A549 (cell line): Measurements from ENCODE around the gene OBSL1. TPM values are rescaled to one million over a fixed set of nuclear protein-coding genes. Genes with fewer than 3 reads are reported as not detected.

Experiments
- ATAC-seq, 2 experiments: fragments of 200-7000 bp in 1 of 2; fragments of >200 bp in 1 of 2; cut with Nextera tagmentation in 1 of 2; cut with Tn5 transposase in 1 of 2; 3 replicates each; pipeline versions ENCODE4 v1.8.0 to v1.9.1; 2018 to 2020; ENCODE audit warnings: mild to moderate bottlenecking in 1 of 2, moderate library complexity in 1 of 2
- CTCF ChIA-PET: fragments of 300-600 bp; sonication (Branson Sonifier 250); formaldehyde crosslinking; extraction: SDS; loops from one replicate; lab custom pipeline; 2021; ENCODE audit warnings: antibody characterized with exemption, inconsistent platforms; lab: Yijun Ruan, JAX
- POLR2A ChIA-PET: fragments of 350-600 bp; formaldehyde crosslinking; extraction: SDS; loops from one replicate; lab custom pipeline; 2021; ENCODE audit warnings: antibody characterized with exemption, inconsistent platforms; lab: Yijun Ruan, JAX
- DNase-seq, 2 experiments: peaks; one replicate each; pipeline versions ENCODE4 v3.0.0 to v3.0.0-alpha.2; 2011 to 2016; ENCODE audit warnings: low read depth in 1 of 2, low spot score in 1 of 2
- FAIRE-seq: peaks from 2 replicates; lab custom pipeline; 2011; peaks lifted over from hg19 to GRCh38; lab: Jason Lieb, UNC
- H3K27ac ChIP-seq, 2 experiments: fragments of >200 bp; sonication (Bioruptor Twin); formaldehyde crosslinking; 3 replicates each; pipeline ENCODE4 v1.5.1; 2016 to 2017
- H3K4me1 ChIP-seq: fragments of >200 bp; sonication (Bioruptor Twin); formaldehyde crosslinking; 3 replicates; pipeline ENCODE4 v1.6.1; 2016
- H3K4me2 ChIP-seq: fragments of >200 bp; sonication (Bioruptor Twin); formaldehyde crosslinking; 3 replicates; pipeline ENCODE4 v1.6.1; 2016
- H3K4me3 ChIP-seq: fragments of >200 bp; sonication (Bioruptor Twin); formaldehyde crosslinking; 3 replicates; pipeline ENCODE4 v1.5.1; 2016
- H3K9me3 ChIP-seq: fragments of >200 bp; sonication (Bioruptor Twin); formaldehyde crosslinking; 3 replicates; pipeline ENCODE4 v1.6.1; 2016
- ATOH8 ChIP-seq: fragments of 250-450 bp; sonication (Bioruptor Pico); IDR thresholded peaks from 2 replicates; pipeline ENCODE4 v1.5.0; 2020; ENCODE audit warnings: low read depth, mild to moderate bottlenecking, moderate library complexity
- CBX8 ChIP-seq: fragments of 200-600 bp; sonication (generic); IDR thresholded peaks from 2 replicates; pipeline ENCODE4 v1.6.1; 2016
- CHD2 ChIP-seq: fragments of 150-350 bp; IDR thresholded peaks from 2 replicates; pipeline ENCODE4 v1.6.1; 2014; ENCODE audit warnings: low read length; ENCODE audit not compliant: partially characterized antibody
- CHD4 ChIP-seq: fragments of 200-600 bp; sonication (generic); IDR thresholded peaks from 2 replicates; pipeline ENCODE4 v1.6.1; 2016; ENCODE audit warnings: antibody characterized with exemption, mild to moderate bottlenecking, borderline replicate concordance
- ELK1 ChIP-seq: fragments of 150-350 bp; IDR thresholded peaks from 2 replicates; pipeline ENCODE4 v1.6.1; 2014; ENCODE audit warnings: low read depth, mild to moderate bottlenecking, low read length
- EP300 ChIP-seq, 2 experiments: fragments of >200 bp; sonication (Bioruptor Twin); formaldehyde crosslinking; IDR thresholded peaks; 2 replicates in 1 of 2; 3 replicates in 1 of 2; pipeline ENCODE4 v1.6.1; 2016 to 2017
- ESRRA ChIP-seq: fragments of 150-350 bp; IDR thresholded peaks from 2 replicates; pipeline ENCODE4 v1.6.1; 2014; ENCODE audit warnings: mild to moderate bottlenecking, low read length, borderline replicate concordance
- FOXS1 ChIP-seq: fragments of 250-450 bp; sonication (Bioruptor Pico); IDR thresholded peaks from 2 replicates; pipeline ENCODE4 v1.5.0; 2020; ENCODE audit warnings: mild to moderate bottlenecking, moderate library complexity
- HDAC2 ChIP-seq: fragments of 200-600 bp; sonication (generic); IDR thresholded peaks from 2 replicates; pipeline ENCODE4 v1.6.1; 2016
- HES2 ChIP-seq: fragments of >200 bp; sonication (Bioruptor Twin); formaldehyde crosslinking; IDR thresholded peaks from 2 replicates; pipeline ENCODE4 v1.6.1; 2016
- HEYL ChIP-seq: fragments of 250-450 bp; sonication (Bioruptor Pico); IDR thresholded peaks from 2 replicates; pipeline ENCODE4 v1.8.0; 2021; ENCODE audit warnings: mild to moderate bottlenecking, moderate library complexity
- JUN ChIP-seq, 2 experiments: fragments of >200 bp; sonication (Bioruptor Twin); formaldehyde crosslinking; IDR thresholded peaks; 2 replicates in 1 of 2; 3 replicates in 1 of 2; pipeline ENCODE4 v1.6.1; 2016 to 2017
- KDM1A ChIP-seq: fragments of 200-600 bp; sonication (generic); IDR thresholded peaks from 2 replicates; pipeline ENCODE4 v1.6.1; 2016; ENCODE audit warnings: low read depth, mild to moderate bottlenecking
- KDM5A ChIP-seq: fragments of 200-600 bp; sonication (generic); IDR thresholded peaks from 2 replicates; pipeline ENCODE4 v1.6.1; 2016; ENCODE audit warnings: antibody characterized with exemption, mild to moderate bottlenecking
- MAX ChIP-seq: IDR thresholded peaks from 2 replicates; pipeline ENCODE4 v1.6.1; 2012
- NPAS2 ChIP-seq: fragments of 250-450 bp; sonication (Bioruptor Pico); IDR thresholded peaks from 2 replicates; pipeline ENCODE4 v1.8.0; 2022; ENCODE audit warnings: mild to moderate bottlenecking, moderate library complexity, borderline replicate concordance
- NR3C1 ChIP-seq: fragments of >200 bp; sonication (Bioruptor Twin); formaldehyde crosslinking; IDR thresholded peaks from 3 replicates; pipeline ENCODE4 v1.6.1; 2017
- POLR2A ChIP-seq: IDR thresholded peaks from 2 replicates; pipeline ENCODE4 v1.6.1; 2012; ENCODE audit warnings: mild to moderate bottlenecking, low read length
- RARB ChIP-seq: fragments of 250-450 bp; sonication (Bioruptor Pico); IDR thresholded peaks from 2 replicates; pipeline ENCODE4 v1.8.0; 2021; ENCODE audit warnings: mild to moderate bottlenecking, moderate library complexity
- RCOR1 ChIP-seq: fragments of 150-350 bp; IDR thresholded peaks from 2 replicates; pipeline ENCODE4 v1.6.1; 2014; ENCODE audit warnings: antibody characterized with exemption, low read length, low read depth
- REST ChIP-seq: fragments of 200-600 bp; sonication (generic); IDR thresholded peaks from 2 replicates; pipeline ENCODE4 v1.6.1; 2016; ENCODE audit warnings: antibody characterized with exemption, mild to moderate bottlenecking, moderate library complexity
- SMC3 ChIP-seq: fragments of >200 bp; sonication (Bioruptor Twin); formaldehyde crosslinking; IDR thresholded peaks from 3 replicates; pipeline ENCODE4 v1.6.1; 2018; ENCODE audit warnings: inconsistent platforms
- SREBF2 ChIP-seq: fragments of 450-650 bp; IDR thresholded peaks from 2 replicates; pipeline ENCODE4 v1.6.1; 2014; ENCODE audit warnings: mild to moderate bottlenecking, moderate library complexity
- TFCP2L1 ChIP-seq: fragments of 250-450 bp; sonication (Bioruptor Pico); IDR thresholded peaks from 2 replicates; pipeline ENCODE4 v1.5.0; 2021; ENCODE audit warnings: mild to moderate bottlenecking
- USF2 ChIP-seq: fragments of 450-650 bp; IDR thresholded peaks from 2 replicates; pipeline ENCODE4 v1.6.1; 2014; ENCODE audit warnings: antibody characterized with exemption
- ZNF302 ChIP-seq: fragments of 250-450 bp; sonication (Bioruptor Pico); IDR thresholded peaks from 2 replicates; pipeline ENCODE4 v1.9.0; 2021; ENCODE audit warnings: inconsistent platforms, mild to moderate bottlenecking, moderate library complexity
- WGBS: methylation state at CpG from one replicate; pipeline ENCODE4 v1.1.6; 2017; ENCODE audit errors: missing lambda C conversion rate; 5-methylcytosine and 5-hydroxymethylcytosine counted together
- polyA plus RNA-seq, 4 experiments: library from polyadenylated mRNA; depleted of rRNA in 3 of 4; stranded (reverse); fragments of >200 nt; fragmentation: RNase III in 1 of 4; extraction: RNeasy Plus Mini Kit Qiagen cat#74134 plus additional on column Dnase treatment in 1 of 4; gene quantifications; 2 replicates in 3 of 4; 3 replicates in 1 of 4; pipeline ENCODE4 v1.2.3, GENCODE V29; 2011 to 2017

Gene OBSL1
- polyA plus RNA-seq, 2 of the 4 experiments (the other 2 are of a cell fraction) = 14.4 to 31.8 TPM

- 65% methylated on average over 9 of the region's 9 CpGs for WGBS
- CTCF ChIA-PET = interaction anchor here (1.1 to 79.1 kb wide), 4 partner anchors 10 to 117 kb away, joined by 3 to 3291 read pairs (median 86); partner anchors contain the start of genes ASIC4, GMPPA and SPEG
- no peaks in the 10 kb centered on the region for H3K9me3 ChIP-seq
- H3K4me3 ChIP-seq = no peak overlapping the region
- FAIRE-seq (no peak), DNase-seq (no peak), ATAC-seq (no peak)
- TF ChIP-seq POLR2A = no peak
- TF ChIP-seq JUN (IDR thresholded peaks at IDR 0.05) = no peak
- no peak for TF ChIP-seq KDM5A
- TF ChIP-seq FOXS1 (CRISPR knock-in tag) = no peak
- no peak for TF ChIP-seq TFCP2L1
- no peak for TF ChIP-seq HEYL (CRISPR knock-in tag)
- no peak for TF ChIP-seq CHD4
- TF ChIP-seq RCOR1 = no peak
- TF ChIP-seq NPAS2 (CRISPR knock-in tag) = no peak
- no peak for TF ChIP-seq SREBF2
- TF ChIP-seq ZNF302 (CRISPR knock-in tag) = no peak
- TF ChIP-seq ESRRA = no peak
- TF ChIP-seq CBX8 = no peak
- no peak for TF ChIP-seq REST
- no peak for TF ChIP-seq HES2
- TF ChIP-seq MAX = no peak
- TF ChIP-seq CHD2 = no peak
- no peak for TF ChIP-seq ELK1
- H3K4me2 ChIP-seq = no peak overlapping the region
- no peak overlapping the region for H3K27ac ChIP-seq
- H3K4me1 ChIP-seq = peaks cover 17% of the 10 kb centered on the region
- POLR2A ChIA-PET = no interaction called here
These were observed 51.8 kb downstream of the OBSL1 start for GRCh38 chr2:219519526-219519916.

- Histone ChIP-seq H3K4me3 (no peak overlapping the region), H3K4me1 (peaks cover 17% of the 10 kb centered on the region), H3K9me3 (no peaks in the 10 kb centered on the region), H3K27ac (no peak overlapping the region), H3K4me2 (no peak overlapping the region)
- CTCF ChIA-PET = interaction anchor here (0.7 to 79.1 kb wide), 7 partner anchors 11 to 126 kb away, joined by 3 to 3291 read pairs (median 4); partner anchors contain the start of genes ASIC4, GMPPA and SPEG
- ATAC-seq (no peak), FAIRE-seq (no peak), DNase-seq (no peak)
- POLR2A ChIA-PET = interaction anchor here (1.0 kb wide), 1 partner anchor 20 kb away, joined by 5 read pairs; the partner anchor contains the start of gene GMPPA
- no peak for TF ChIP-seq SMC3
- no peak for TF ChIP-seq TFCP2L1
- no peak for TF ChIP-seq CHD4
- TF ChIP-seq HEYL (CRISPR knock-in tag) = no peak
- TF ChIP-seq KDM1A = no peak
- TF ChIP-seq HDAC2 = no peak
- no peak for TF ChIP-seq RARB (CRISPR knock-in tag)
- TF ChIP-seq NR3C1 = no peak
- no peak for TF ChIP-seq ZNF302 (CRISPR knock-in tag)
- TF ChIP-seq EP300 (IDR thresholded peaks at IDR 0.05) = no peak
- TF ChIP-seq USF2 = no peak
- TF ChIP-seq ATOH8 (CRISPR knock-in tag) = no peak
- 51% methylated on average over 9 of the region's 10 CpGs for WGBS
These were observed 53.2 kb downstream of the OBSL1 start for GRCh38 chr2:219517954-219518778.
